Measurements from ENCODE around the gene TMEM108.

- no peak for TF ChIP-seq CTCF (IDR thresholded peaks at IDR 0.05)
- no peak for TF ChIP-seq POLR2A (IDR thresholded peaks at IDR 0.05)
Observed at GRCh38 chr3:133127381-133127780, 89.2 kb downstream of the TMEM108 start.
